ENCODE results near the gene ABLIM2.

DNA sequence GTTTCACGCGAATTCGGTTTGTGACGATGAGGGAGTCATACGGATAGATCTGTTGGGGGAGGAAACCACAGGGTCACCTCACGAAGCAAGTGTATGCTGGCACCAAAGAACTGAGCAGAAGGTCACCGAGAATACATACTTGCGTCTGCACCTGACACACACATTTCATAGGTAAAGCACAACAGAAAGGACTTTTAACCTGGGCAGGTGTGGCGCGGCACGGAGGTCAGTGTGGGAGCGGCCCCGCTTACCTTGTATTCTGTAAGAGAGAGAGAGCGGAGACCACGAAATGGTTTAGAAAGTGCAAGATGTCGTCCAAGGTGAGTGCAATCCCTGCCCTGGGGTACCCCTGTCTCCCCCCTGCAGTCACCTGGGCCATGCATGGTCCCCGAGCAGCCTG, 175.3 kb downstream of the ABLIM2 start:
- TF ChIP-seq, protein P1, sequence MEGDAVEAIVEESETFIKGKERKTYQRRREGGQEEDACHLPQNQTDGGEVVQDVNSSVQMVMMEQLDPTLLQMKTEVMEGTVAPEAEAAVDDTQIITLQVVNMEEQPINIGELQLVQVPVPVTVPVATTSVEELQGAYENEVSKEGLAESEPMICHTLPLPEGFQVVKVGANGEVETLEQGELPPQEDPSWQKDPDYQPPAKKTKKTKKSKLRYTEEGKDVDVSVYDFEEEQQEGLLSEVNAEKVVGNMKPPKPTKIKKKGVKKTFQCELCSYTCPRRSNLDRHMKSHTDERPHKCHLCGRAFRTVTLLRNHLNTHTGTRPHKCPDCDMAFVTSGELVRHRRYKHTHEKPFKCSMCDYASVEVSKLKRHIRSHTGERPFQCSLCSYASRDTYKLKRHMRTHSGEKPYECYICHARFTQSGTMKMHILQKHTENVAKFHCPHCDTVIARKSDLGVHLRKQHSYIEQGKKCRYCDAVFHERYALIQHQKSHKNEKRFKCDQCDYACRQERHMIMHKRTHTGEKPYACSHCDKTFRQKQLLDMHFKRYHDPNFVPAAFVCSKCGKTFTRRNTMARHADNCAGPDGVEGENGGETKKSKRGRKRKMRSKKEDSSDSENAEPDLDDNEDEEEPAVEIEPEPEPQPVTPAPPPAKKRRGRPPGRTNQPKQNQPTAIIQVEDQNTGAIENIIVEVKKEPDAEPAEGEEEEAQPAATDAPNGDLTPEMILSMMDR (IDR thresholded peaks at IDR 0.05): no peak
- TF ChIP-seq EZH2 (IDR thresholded peaks at IDR 0.05; ENCODE audit: borderline replicate concordance, insufficient read depth, low read depth, low read length, poor library complexity, severe bottlenecking): no peak
